Measurements from ENCODE around the gene TNFRSF9.
"Not testable (repeated sequence)": the region's sequence is repeated elsewhere in the genome, so short reads cannot be mapped to it uniquely, and the experiment has no call there.

The TNFRSF9 gene

DNA sequence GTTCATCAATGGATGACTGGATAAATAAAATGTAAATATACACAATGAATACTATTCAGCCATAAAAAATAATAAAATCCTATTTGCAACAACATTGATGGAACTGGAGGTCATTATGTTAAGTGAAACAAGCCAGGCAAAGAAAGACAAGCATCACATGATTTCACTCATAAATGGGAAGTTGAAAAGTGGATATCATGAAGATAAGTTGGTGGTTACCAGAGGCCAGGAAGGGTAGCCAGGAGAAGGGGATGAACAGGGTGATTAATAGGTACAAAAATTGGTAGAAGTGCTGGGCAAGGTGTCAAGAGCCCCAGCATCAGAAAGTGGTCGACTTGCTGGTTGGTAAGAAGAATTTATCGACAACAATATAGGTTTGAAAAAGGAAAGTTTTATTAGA, 19.5 kb upstream of the TNFRSF9 start:
- no peak for DNase-seq

DNA sequence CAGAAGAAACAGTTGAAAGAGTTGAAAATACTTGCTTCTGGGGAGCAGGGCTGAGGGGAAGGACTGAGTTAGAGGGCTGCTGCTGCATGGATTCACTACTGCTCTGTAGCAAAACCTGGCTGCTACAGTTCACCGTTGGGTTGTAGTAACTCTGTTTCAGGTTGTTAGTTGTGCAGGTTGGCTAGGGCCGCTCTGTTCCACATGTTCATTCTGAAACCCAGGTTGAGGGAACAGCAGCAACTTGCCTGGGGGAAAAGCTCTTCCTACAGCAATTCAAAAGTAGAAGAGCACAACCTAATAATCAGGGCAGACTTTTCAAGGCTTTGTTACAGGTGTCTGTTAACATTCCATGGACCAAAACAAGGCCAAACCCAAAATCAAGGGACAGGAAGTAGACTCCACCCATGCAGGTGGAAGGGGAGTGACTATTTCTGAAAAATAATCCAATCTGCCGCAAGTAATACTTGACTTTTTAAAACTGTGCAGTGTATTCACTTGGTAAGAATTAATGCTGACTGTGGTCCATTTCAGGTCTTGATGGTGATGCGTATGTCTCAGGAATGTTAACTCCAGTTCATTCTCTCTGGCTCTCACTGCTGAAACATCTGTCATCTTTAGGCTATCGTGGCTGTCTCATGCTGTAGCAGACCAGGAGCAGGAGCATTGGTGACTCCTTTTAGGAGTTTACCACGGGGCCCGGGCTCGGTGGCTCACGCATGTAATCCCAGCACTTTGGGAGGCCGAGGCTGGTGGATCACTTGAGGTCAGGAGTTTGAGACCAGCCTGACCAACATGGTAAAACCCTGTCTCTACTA, 15.8 kb upstream of the TNFRSF9 start:
- no peak for DNase-seq

DNA sequence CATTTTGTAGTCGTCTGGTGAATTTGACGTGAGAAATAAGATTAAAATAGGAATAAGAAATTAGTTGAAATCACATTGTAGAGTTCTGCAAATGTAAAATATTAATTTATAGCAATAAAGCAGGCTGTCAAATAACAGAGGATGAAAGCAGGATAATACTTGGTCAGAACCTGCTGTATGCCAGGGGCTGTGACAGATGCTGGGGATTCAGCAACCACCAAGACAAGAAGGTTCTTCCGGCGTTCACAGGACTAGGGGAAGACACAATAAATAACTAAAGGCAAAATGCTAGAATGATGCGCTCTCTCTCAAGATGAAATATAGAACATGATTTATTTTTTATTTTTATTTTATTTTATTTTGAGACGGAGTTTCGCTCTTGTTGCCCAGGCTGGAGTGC, 14.0 kb upstream of the TNFRSF9 start:
- DNase-seq = no peak

DNA sequence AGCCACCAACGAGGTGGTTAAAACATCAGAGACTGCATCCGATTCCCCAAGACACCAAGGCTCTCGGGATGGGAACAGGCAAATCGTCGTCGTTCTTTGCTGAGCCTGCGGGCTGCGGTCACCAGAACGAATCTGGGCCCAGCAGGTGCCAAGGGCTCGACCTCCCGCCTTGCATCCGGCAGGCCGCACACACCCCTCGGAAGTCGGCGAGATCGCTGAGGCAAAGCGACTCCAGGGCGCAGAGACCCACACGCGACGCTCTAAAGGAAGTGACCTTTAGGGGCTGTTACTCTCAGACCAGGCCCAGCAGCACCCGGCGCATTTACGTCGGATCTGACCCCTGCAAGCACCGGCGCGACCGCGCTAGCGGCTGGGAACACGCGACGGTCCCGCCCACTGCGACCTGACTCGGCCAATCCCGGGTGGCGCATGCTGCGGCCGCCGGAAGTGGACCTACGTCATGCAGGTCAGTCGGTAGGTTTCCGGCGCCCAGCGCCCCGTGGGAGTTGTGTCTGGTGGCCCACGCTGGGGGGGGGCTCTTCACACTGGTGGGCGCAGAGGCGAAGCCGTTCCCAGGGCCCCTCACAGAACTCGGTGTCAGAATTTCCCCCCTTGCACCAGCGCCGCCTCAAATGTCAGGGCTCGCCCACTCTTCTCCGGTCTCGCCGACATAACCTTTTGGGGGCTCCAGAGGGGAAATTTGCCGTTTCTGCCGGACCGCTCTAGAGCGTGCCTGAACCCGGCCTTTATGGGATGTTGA, 13.4 kb upstream of the TNFRSF9 start:
- DNase-seq = peak; percentile 22

DNA sequence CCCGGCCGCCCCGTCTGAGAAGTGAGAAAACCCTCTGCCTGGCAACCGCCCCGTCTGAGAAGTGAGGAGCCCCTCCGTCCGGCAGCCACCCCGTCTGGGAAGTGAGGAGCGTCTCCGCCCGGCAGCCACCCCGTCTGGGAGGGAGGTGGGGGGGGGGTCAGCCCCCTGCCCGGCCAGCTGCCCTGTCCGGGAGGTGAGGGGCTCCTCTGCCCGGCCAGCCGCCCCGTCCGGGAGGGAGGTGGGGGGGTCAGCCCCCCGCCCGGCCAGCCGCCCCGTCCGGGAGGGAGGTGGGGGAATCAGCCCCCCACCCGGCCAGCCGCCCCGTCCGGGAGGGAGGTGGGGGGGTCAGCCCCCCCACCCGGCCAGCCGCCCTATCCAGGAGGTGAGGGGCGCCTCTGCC, 12.2 kb upstream of the TNFRSF9 start:
- DNase-seq = not testable (repeated sequence)

DNA sequence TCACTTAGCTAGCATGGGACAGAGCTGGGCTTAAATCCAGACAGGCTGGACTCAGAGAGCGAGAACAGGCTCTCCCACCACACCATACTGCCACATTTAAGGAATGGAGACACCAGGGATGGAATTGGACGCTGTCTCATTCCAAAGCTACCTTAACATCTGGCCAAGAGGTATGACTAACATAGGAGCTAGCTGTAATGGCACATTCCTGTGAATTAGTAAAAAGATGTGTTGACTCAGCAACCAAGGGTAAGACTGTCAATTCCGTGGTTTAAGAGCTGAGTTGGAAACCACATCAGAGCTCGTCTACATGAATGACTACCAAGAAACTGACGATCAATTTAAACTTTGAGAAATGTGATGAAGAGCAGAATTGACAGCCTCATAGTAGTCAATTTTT, 8.3 kb upstream of the TNFRSF9 start:
- DNase-seq = no peak

DNA sequence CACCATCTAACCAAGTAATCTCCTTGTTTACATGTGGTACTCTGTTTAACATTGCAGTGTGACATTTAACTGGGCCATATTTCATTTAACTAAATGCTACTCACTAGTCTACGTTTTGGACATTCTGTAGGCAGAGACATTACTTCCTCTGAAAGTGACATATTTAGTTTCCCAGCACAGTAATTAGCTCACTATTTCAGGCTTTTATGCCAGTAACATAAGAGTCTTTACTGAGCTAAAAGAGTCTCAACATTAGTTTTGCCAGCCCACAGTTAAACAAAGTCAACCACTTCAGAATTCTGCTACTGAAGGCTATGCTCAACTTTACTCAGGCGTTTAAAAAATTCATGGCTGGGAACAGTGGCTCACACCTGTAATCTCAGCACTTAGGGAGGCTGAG, 2.6 kb upstream of the TNFRSF9 start:
- DNase-seq = no peak

DNA sequence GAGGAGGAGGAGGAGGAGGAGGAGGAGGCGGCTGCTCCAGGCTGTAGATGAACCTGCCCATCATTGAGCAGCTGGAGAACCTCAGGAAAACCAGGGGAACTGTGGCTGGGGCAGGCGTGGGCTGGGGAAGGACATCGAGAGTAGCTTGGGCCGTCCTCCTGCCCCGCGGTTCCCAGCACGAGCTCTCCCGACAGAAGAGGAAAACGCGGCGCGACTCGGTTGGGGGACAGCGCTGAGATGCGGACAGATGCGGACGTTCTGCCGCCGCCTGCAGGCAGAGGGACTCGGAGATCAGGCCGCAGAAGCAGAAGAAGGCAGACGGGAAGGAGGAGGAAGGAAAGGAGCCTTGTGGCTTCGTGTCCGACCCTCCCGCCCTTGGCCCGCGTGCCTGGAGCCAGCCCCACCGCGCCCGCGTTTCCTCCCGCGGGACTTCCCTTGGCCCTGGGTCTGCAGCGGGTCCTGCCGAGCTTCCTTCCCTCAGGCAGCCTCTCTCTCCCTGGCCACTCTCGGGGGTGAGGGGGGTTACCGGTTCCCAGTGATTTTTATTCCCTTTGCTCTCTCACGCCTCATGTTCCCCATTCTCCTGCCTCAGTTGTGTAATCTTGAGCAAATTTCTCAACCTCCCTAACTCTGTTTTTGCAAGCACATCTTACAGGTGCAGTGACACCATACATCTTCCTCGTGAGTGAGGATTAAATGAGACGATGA, 1.7 kb upstream of the TNFRSF9 start:
- DNase-seq = no peak

DNA sequence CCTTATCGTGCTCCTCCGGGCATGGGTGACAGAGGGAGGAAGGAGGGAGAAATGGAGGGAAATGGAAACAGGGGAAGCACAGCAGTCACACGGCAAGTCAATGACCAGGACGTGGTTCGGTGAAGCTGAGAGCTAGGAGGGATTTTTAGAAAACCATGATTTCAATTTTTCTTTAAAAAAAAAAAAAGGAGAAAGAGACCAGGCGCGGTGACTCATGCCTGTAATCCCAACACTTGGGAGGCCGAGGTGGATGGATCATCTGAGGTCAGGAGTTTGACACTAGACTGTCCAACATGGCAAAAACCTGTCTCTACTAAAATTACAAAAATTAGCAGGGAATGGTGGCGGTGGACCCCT, 776 bp upstream of the TNFRSF9 start:
- DNase-seq = no peak

DNA sequence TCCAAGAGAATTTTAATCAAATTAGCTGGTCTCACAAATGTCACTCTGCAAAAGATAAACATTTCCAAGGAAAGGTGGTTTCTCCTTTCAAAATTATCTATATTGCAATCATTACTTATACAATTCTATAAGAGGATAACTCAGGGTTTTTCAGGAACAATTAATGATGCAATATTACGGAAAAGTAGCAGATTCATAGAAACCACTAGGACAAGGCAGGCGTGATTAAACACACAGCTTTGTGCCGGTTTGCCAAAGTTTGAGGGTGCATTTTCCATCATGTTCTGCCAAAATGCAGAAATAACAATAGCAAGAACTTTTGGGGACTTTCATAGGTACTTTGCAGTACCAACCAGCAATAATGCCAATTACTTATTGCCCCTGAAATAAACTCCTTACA, 605 bp downstream of the TNFRSF9 start:
- no peak for DNase-seq

DNA sequence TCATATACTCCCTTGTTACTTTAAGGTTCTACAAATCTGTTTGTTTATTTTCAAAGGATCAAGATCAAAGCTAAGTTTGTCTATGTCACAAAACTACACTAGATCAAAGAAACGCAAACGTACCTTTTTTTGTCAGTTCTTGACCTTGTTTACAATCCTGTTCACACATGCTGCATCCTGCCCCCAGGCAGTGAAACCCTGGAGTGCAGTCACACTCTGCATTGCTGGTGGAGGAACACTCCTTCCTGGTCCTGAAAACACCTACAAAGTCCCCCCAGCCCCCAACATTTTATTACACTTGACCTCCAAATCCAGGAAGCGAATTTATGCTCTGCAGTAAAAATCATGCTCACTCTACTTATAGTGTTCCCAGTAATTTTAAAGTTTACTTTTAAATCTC, 2.6 kb downstream of the TNFRSF9 start:
- no peak for DNase-seq

DNA sequence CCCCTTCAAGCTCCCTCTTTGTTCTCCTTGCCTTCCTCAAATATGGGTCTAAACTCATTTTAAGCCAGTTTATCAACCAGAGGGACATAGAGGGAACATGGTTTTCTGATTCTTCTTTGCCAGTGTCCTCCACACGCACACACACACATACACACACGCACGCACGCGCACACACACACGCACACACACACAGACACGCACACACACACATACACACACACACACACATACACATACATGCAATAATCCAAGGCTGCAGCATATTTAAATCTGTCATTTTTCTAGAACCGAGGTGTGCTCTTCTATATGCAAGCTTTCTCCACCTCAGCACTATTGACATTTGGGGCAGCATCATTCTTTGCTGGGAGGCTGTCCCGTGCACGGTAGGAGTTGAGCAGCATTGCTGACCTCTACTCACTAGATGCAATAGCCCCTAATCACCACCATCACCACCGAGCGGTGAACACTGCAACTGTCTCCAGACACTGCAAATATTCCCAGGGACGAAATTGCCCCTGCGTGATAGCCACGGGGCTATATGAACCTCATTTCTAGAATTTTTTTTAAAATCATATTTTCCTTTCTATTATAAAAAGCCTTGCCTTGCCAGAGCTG, 8.0 kb downstream of the TNFRSF9 start:
- no peak for DNase-seq

DNA sequence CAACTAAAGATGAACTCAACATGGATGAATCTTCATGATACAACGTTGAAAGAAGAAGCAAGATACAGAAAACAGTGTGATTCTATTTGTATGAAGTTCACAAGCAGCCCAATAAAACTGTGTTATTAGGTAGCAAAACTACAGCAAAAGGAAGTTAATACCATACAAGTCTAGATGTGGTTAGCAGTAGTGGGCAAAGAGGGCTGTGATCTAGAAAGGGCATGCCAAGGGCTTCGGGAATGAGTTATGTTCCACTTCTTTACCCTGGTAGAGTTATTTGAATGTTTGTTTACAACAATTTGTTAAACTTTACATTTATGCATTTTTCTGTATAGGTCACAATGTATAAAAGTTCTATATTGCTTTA, 9.2 kb downstream of the TNFRSF9 start:
- DNase-seq = no peak

DNA sequence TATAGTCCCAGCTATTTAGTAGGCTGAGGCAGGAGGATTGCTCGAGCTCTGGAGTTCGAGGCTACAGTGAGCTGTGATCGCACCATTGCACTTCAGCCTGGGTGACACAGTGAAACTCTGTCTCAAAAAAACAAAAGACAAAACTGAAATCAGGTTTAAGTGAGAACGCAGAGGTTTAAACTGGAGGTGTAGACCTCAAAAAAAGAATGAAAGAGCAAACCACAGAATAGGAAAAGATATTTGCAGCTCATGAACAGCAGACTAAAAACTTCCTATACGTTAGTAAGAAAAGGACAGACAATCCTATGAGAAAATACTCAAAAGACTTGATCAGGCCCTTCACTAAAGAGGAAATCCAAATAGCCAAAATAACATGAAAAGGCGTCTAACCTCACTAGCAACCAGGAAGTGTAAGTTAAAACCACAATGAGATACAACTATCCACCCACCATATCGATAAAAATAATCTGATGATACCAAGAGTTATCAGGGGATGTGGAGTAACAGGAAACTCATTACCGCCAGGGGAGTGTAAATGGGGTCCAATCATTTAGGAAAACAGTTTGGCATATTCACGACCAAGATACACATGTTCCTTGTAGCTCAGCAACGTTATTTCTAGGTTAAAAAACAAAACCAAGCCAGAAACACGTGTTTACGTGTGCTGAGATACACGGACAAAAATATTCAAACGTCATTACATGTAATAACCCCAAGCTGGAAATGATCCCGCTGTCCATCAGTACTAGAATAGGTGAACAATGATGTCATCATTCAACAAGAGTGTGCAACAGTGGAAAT, 9.8 kb downstream of the TNFRSF9 start:
- DNase-seq = no peak

DNA sequence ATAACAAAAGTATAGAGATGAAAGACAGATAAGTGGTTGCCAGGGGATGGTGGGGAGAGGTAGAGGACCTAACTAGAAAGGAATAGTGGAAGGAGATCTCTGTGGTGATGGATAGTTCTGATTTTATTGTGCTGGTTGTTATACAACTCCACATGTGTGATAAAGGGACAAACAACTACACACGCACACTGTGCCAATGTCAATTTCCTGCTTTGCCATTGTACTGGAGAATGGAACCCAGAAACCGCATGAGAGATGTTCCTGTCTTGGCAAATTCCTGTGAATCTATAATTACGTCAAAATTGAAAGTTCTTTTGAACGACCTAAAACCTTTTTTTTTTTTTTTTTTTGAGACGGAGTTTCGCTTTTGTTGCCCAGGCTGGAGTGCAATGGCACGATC, 11.0 kb downstream of the TNFRSF9 start:
- DNase-seq = no peak

DNA sequence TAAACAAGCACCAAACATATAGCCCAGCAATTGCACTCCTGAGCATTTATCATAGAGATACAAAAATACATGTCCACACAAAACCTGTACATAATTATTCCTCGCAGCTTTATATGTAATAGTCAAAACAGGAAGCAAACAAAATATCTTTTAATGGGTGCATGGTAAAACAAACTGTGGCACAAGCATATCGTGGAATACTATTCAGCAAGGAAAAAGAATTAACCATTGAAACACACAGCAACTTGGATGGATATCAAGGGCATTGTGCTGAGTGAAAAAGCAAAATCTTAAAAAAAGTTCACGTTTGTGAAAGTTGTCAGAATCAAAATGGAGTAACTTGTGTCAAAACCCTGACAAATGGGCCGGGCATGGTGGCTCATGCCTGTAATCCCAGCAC, 12.4 kb downstream of the TNFRSF9 start:
- DNase-seq = no peak

DNA sequence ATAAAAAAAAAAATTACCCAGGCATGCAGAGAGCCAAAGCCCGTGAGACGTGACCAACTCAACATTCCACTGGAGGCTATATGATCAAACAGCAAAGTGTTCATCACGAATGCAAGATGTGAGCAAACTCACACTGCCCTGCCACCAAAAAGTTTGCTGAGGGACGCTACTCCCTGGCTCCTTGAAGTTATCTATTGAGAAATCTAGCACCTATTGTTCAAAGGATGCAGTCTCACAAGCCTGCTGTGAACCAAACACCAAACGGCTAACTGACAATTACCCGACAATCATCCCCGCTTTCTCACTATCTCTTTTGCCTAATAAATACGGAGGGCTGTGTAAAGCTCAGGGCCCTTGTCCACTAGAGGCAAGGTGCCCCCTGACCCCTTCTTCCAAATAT, 13.6 kb downstream of the TNFRSF9 start:
- DNase-seq = not testable (repeated sequence)

DNA sequence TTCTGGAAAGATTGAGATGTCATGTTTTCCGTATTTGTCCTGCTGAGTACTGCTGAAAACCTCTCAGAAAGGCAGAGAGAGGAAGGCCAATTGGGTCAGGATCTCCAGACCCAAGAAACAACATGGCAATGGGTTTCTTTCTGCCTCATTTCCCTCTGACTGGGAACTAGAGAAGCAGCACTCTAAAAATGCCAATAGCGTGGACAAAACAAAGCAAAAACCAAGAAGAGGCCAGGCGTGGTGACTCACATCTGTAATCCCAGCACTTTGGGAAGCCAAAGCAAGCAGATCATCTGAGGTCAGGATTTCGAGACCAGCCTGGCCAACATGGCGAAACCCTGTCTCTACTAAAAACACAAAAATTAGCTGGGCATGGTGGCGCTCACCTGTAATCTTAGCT, 18.3 kb downstream of the TNFRSF9 start:
- no peak for DNase-seq

DNA sequence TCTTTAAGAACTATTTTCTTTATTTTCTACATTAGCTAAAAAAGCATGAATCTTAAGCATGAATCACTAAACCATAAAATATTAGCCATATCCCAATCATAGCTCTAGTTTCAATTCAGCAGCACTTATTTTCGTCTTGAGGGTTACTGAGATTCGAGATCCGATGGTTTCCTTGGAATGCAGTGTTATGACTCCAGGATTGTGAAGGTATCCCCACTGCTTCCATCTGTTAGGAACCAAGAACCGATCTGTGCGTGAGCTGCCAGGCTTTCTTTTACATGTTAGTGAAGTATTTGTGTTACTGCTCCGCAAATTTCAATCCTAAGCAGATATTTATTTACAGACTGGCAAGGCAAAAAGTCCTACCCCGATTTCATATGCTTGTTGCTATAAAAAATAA, 18.8 kb downstream of the TNFRSF9 start:
- no peak for DNase-seq

DNA sequence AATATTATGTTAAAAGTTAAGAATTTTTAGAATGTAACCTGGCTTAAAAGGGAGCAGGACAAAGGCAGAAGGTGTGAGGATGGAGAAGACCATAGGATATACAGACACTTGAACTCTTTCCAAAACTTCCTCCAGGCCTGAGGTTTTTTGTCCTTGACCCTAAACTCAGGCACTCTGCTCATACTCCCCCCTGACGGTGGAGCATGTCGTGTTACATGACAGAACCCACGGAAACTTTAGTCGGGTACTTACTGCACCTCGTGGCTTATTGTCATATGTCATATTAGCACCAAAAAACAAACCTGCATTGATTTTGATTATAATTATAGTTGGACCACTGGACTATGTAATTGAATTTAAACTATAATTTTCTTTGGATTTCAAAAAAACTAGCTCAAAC, 20.8 kb downstream of the TNFRSF9 start:
- DNase-seq = no peak

DNA sequence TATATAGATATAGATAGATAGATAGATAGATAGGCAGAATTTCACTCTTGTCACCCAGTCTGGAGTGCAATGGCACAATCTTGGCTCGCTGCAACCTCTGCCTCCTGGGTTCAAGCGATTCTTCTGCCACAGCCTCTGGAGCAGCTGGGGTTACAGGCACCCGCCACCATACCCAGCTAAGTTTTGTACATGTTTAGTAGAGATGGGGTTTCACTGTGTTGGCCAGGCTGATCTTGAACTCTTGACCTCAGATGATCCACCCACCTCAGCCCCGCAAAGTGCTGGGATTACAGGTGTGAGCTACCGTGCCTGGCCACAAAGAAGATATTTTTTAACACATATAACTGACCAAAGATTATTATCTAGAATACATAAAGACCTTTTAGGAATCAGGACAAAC, 22.7 kb downstream of the TNFRSF9 start:
- DNase-seq = not testable (repeated sequence)

DNA sequence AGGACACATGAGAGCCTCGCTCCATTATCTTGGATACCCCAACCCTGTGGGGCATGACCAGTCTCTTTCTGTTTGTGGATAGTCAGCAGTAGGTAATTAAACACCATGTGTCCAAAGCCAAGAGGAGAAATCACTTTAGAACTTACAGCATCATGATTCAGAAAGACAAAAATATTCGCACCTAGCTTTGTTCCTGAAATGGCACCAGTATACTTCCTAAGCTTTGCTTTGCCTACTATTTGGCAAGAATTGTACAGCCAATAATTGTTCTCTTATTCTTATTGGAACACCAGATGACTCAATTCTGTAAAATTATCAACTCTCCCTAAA, 24.2 kb downstream of the TNFRSF9 start:
- no peak for DNase-seq
